Activated naive CD8-positive, alpha-beta T cell treated with anti-CD3 and anti-CD28 coated beads, Interleukin-2, amount 10 ng/mL, durations not matched to agents 7 days and 5 days (primary cell): ENCODE results near the gene WDFY4. TPM values are rescaled to one million over a fixed set of nuclear protein-coding genes. Genes with fewer than 3 reads are reported as not detected.

Experiments
- ATAC-seq: fragments of 150-1000 bp; cut with Tn5 transposase; one replicate; pipeline ENCODE4 v1.10.0; 2021; ENCODE audit warnings: low read depth, moderate library complexity
- POLR2A ChIA-PET: fragments of 350-600 bp; sonication (Branson Sonifier 250); formaldehyde crosslinking; loops from one replicate; lab custom pipeline; 2021; ENCODE audit warnings: antibody characterized with exemption; lab: Charles Lee
- DNase-seq: peaks from one replicate; pipeline ENCODE4 v3.0.0; 2021
- H3K27ac Mint-ChIP-seq: one replicate; pipeline ENCODE4 v1.8.0; 2022; ENCODE audit warnings: mild to moderate bottlenecking, mixed read lengths
- H3K27me3 Mint-ChIP-seq: one replicate; pipeline ENCODE4 v1.8.0; 2022; ENCODE audit warnings: mild to moderate bottlenecking, moderate library complexity, mixed read lengths
- H3K36me3 Mint-ChIP-seq: one replicate; pipeline ENCODE4 v1.8.0; 2021; ENCODE audit warnings: mild to moderate bottlenecking, mixed read lengths
- H3K4me1 Mint-ChIP-seq: one replicate; pipeline ENCODE4 v1.8.0; 2021; ENCODE audit warnings: mixed read lengths
- H3K4me3 Mint-ChIP-seq: one replicate; pipeline ENCODE4 v1.8.0; 2022; ENCODE audit warnings: mild to moderate bottlenecking, moderate library complexity, mixed read lengths
- H3K9me3 Mint-ChIP-seq: one replicate; pipeline ENCODE4 v1.8.0; 2021; ENCODE audit warnings: mixed read lengths
- microRNA-seq: library from miRNA; unstranded; fragments of <30 nt; microRNA quantifications from one replicate; pipeline ENCODE4 v1.2.0, GENCODE V29; 2022
- total RNA-seq, 2 experiments: library from RNA; stranded (reverse); gene quantifications; one replicate each; pipeline ENCODE4 v1.2.3, GENCODE V29; 2021

The WDFY4 gene
- total RNA-seq, 2 experiments from 2014 or later: 1.5 to 2.4 TPM

DNA sequence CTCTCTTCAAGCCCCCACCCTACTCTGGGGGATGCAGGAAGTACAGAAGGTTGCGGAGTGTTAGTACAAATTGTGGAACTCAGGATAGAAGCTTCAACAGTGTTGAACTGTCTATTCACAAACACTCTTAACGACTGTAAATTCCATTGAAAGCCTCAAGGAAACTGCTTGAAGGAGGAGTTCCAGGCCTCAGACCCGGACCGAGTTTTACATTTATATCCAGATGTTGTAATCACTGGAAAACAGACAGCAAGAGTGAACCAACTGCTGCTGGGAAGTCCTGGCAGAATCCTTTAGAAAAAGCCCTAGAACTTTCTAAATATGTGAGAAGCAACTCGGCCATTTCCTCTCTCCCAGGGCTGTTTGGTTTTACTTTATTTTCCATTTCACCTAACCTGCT, 339.1 kb downstream of the WDFY4 start:
- POLR2A ChIA-PET: no interaction called here
- H3K27me3 Mint-ChIP-seq: peaks cover 21% of the 10 kb centered on the region
- H3K4me1 Mint-ChIP-seq: no peaks in the 10 kb centered on the region
- ATAC-seq (no peak), DNase-seq (no peak)
- no peaks in the 10 kb centered on the region for H3K9me3 Mint-ChIP-seq
- H3K4me3 Mint-ChIP-seq: no peak overlapping the region
- no peak overlapping the region for H3K27ac Mint-ChIP-seq
- H3K36me3 Mint-ChIP-seq: no peaks in the 10 kb centered on the region

DNA sequence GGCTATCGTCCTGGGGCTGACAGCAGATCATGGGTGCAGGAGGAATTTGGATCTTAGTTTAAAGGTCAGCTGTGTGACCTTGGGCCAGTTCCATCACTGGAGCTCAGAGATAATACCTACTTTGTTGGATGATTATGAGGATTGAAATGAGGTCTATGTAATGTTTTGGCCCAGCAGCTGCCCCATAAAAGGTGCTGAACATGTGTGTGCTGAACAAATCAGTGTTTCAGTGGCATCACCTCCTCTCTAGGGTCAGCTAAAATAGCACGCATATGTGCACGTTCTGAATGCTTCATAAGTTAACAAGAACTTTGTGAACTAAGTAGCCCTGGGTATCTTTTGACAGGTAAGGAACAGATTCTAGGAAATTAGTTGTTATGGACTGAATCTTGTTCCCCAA, 339.8 kb downstream of the WDFY4 start:
- Mint-ChIP-seq H3K9me3 (no peaks in the 10 kb centered on the region), H3K27ac (no peak overlapping the region), H3K4me1 (no peaks in the 10 kb centered on the region), H3K4me3 (no peak overlapping the region), H3K36me3 (no peaks in the 10 kb centered on the region), H3K27me3 (peaks cover 20% of the 10 kb centered on the region)
- ATAC-seq (no peak), DNase-seq (no peak)
- POLR2A ChIA-PET: no interaction called here

DNA sequence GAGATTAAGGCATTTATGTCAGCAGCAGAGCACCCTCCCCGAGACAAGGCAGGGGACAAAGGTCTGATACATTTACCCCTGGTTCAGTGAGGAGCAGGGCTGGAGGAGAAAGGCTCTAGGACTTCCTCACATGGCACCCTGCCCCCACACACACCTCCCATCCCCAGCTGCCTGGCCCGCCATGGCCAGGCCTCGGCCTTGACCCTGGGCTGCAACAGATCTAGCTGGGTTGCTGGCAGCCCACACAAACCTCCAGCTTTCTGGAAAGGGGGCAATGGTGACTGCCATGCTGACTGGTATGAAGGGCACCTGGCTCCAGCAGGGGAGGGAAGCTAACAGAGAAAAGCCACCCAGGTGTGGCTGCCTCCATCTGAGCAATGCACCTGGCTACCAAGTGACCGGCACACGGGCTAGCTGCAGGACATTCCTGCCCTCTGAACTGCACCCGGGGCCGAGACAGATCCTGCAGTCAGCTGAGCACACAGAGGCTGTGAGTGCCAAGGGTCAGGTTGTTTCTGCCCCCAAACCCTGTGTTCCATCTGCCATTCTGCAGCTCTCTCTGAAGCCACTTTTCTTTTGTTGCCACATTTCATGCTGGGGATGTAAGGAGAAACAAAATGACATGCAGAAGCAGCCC, 340.8 kb downstream of the WDFY4 start:
- DNase-seq (no peak), ATAC-seq (no peak)
- Mint-ChIP-seq H3K4me3 (no peak overlapping the region), H3K27ac (no peak overlapping the region), H3K27me3 (peaks cover 20% of the 10 kb centered on the region), H3K36me3 (no peaks in the 10 kb centered on the region), H3K4me1 (no peaks in the 10 kb centered on the region), H3K9me3 (no peaks in the 10 kb centered on the region)
- POLR2A ChIA-PET: no interaction called here

DNA sequence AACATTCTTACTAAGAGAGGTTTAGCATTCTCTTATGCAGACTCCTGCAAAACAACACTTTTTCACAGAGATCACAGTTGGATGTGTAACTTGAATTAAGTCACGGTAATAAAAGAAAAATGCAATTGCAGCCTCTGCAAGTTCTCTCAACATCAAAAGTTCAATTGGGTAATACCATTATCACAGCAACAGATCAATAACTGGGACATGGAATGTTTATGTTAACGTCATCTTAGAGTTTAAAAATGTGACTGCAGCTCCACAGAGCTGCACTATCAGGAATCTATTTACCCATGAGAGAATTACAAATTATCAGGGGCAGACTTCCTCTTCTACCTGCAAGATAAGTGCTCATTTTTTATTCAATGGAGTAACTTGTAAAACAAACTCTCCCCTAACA, 344.0 kb downstream of the WDFY4 start:
- no peak overlapping the region for H3K27ac Mint-ChIP-seq
- H3K4me1 Mint-ChIP-seq: no peaks in the 10 kb centered on the region
- DNase-seq (no peak), ATAC-seq (no peak)
- POLR2A ChIA-PET: no interaction called here
- H3K4me3 Mint-ChIP-seq: no peak overlapping the region
- no peaks in the 10 kb centered on the region for H3K36me3 Mint-ChIP-seq
- no peaks in the 10 kb centered on the region for H3K9me3 Mint-ChIP-seq
- peaks cover 14% of the 10 kb centered on the region for H3K27me3 Mint-ChIP-seq

DNA sequence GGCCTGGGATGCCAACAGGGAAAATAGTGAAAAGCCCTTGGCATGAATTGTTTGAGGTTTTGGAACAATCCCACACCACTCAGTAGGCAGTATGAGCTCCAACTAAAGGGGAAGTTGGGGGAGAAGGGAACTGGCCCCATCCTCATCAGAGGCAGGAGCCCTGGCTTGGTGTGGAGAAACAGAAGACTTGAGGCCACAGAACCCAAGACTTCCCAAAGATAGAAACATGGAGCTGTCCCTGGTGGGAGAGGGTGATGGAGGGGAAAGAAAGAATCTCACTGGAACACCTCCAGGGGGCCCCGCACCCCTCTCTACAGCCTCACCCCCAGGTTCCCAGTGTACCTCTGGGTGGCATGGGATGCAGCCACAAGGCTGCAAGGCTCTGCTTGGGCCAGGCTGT, 345.0 kb downstream of the WDFY4 start:
- no peaks in the 10 kb centered on the region for H3K4me1 Mint-ChIP-seq
- H3K27ac Mint-ChIP-seq: no peak overlapping the region
- DNase-seq (no peak), ATAC-seq (no peak)
- no peak overlapping the region for H3K4me3 Mint-ChIP-seq
- no peaks in the 10 kb centered on the region for H3K9me3 Mint-ChIP-seq
- POLR2A ChIA-PET: no interaction called here
- peaks cover 14% of the 10 kb centered on the region for H3K27me3 Mint-ChIP-seq
- no peaks in the 10 kb centered on the region for H3K36me3 Mint-ChIP-seq

Small RNAs within 50 kb of the gene (microRNA-seq; reads per million reads assigned to microRNA genes)
- gene MIR4294: not detected

Other genes starting within 250 kb of the WDFY4 start
- under 1 TPM; 0.26 to 0.30 TPM for gene ARHGAP22, start 79.8 kb upstream of the WDFY4 start, total RNA-seq